ENCODE measurements around the gene NOTCH2. TPM values are rescaled to one million over a fixed set of nuclear protein-coding genes. Genes with fewer than 3 reads are reported as not detected.
"Not testable (repeated sequence)": the region's sequence is repeated elsewhere in the genome, so short reads cannot be mapped to it uniquely, and the experiment has no call there.

Gene NOTCH2
- 100 to 1,000 TPM; 106 to 148 (median 123) TPM for total RNA-seq

- TF ChIP-seq POLR2AphosphoS5 (IDR thresholded peaks at IDR 0.05), result peak in 1 of 3 donors; percentile 43
- intact Hi-C loops (cut with DNase I; ENCODE audit: low total_unique reads); H3K9me3 ChIP-seq; H3K27me3 ChIP-seq; H3K36me3 ChIP-seq; H3K4me1 ChIP-seq: not testable (repeated sequence)
- Histone ChIP-seq H3K27ac (peak within 1 kb of the TSS; percentile 90 to 95), H3K4me3 (peak within 1 kb of the TSS; percentile 63 to 86 (median 66))
- peak; percentile 53 to 64 for DNase-seq (ENCODE audit: low spot score in 2 of 2)
These were observed at the start of gene NOTCH2 for GRCh38 chr1:120069067-120069919. Gene NOTCH2, minus strand, starts transcription at chr1:120069662. Its CDS starts 256 bp downstream, at chr1:120069406.

DNA sequence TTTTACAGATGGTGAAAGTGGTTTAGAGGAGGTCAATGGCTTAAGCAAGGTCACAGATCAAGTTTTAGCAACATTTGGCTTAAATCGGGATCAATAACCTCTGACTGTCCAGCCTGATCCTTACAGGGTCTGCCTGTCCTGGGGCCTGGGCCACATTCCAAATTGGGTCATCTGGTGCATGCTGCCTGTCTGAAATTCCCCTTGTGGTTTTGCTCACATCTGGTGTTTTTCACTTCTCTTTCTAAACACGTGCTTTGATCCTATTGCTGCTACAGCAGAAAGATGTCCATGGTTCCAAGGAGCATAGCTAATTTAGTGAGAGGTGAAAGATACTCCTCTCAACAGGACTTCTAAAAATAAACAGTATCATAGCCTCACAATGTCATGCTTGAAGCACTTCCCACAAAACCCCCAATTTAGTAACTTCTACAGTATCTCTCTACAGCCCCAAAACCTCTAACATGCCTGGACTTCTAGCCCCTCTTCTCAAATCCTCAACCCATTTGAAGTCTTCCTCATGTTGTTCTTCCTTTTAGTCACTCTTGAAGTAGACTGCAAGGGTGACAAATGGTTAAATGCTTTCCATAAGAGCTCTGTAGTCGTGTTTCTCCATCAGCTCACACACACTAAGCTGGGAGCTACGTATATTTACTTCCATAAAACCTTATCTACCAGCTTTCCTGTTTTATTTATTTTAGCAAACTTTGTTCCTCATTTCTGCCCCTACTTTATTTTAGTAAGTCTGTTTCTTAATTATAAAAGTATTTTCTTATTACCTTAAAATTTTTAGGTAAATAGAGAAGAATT, 48.1 kb upstream of the NOTCH2 start:
- H3K27ac ChIP-seq; H3K4me3 ChIP-seq; H3K4me1 ChIP-seq; H3K27me3 ChIP-seq; H3K9me3 ChIP-seq; H3K36me3 ChIP-seq; intact Hi-C loops (cut with DNase I; ENCODE audit: low total_unique reads): not testable (repeated sequence)
- peak in 1 of 2 donors; percentile 40 for DNase-seq (ENCODE audit: low spot score in 2 of 2)

GRCh38 chr1:120116094-120116493, 46.6 kb upstream of the NOTCH2 start:
- H3K4me3 ChIP-seq; intact Hi-C loops (cut with DNase I; ENCODE audit: low total_unique reads); H3K9me3 ChIP-seq; H3K27me3 ChIP-seq; H3K27ac ChIP-seq; H3K4me1 ChIP-seq; H3K36me3 ChIP-seq; DNase-seq (ENCODE audit: low spot score in 2 of 2): not testable (repeated sequence)

GRCh38 chr1:120113134-120113533, 43.7 kb upstream of the NOTCH2 start:
- H3K27ac ChIP-seq; H3K27me3 ChIP-seq; H3K36me3 ChIP-seq; H3K9me3 ChIP-seq; H3K4me1 ChIP-seq; H3K4me3 ChIP-seq; intact Hi-C loops (cut with DNase I; ENCODE audit: low total_unique reads); DNase-seq (ENCODE audit: low spot score in 2 of 2): not testable (repeated sequence)

- H3K9me3 ChIP-seq; H3K4me1 ChIP-seq; H3K27me3 ChIP-seq; DNase-seq (ENCODE audit: low spot score in 2 of 2); intact Hi-C loops (cut with DNase I; ENCODE audit: low total_unique reads); H3K27ac ChIP-seq; H3K4me3 ChIP-seq; H3K36me3 ChIP-seq: not testable (repeated sequence)
These were observed 42.8 kb upstream of the NOTCH2 start for GRCh38 chr1:120112212-120112611.

- H3K27me3 ChIP-seq; H3K9me3 ChIP-seq; DNase-seq (ENCODE audit: low spot score in 2 of 2); H3K27ac ChIP-seq; intact Hi-C loops (cut with DNase I; ENCODE audit: low total_unique reads); H3K4me3 ChIP-seq; H3K4me1 ChIP-seq; H3K36me3 ChIP-seq: not testable (repeated sequence)
These were observed 42.3 kb upstream of the NOTCH2 start for GRCh38 chr1:120111771-120112170.

GRCh38 chr1:120111008-120111407, 41.5 kb upstream of the NOTCH2 start:
- DNase-seq (ENCODE audit: low spot score in 2 of 2); intact Hi-C loops (cut with DNase I; ENCODE audit: low total_unique reads); H3K9me3 ChIP-seq; H3K4me3 ChIP-seq; H3K27me3 ChIP-seq; H3K36me3 ChIP-seq; H3K27ac ChIP-seq; H3K4me1 ChIP-seq: not testable (repeated sequence)

- H3K4me1 ChIP-seq; H3K36me3 ChIP-seq; DNase-seq (ENCODE audit: low spot score in 2 of 2); intact Hi-C loops (cut with DNase I; ENCODE audit: low total_unique reads); H3K9me3 ChIP-seq; H3K4me3 ChIP-seq; H3K27ac ChIP-seq; H3K27me3 ChIP-seq: not testable (repeated sequence)
These were observed 40.2 kb upstream of the NOTCH2 start for GRCh38 chr1:120109656-120110055.

DNA sequence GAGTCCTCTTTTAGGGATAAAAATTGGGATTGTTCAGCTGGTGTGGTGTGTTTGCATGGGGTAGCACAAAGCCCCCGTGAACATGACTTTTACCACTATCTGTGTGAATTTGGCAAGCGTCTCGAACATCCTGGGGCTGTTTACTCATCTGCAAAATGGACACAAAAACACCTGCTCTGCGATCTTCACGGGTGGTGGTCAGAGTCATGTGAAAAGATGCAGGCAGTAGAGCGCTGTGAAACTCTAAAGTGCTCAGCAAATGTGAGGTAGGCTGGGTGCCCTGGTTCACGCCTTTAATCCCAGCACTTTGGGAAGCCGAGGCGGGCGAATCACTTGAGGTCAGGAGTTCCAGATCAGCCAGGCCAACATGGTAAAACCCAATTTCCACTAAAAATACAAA, 39.7 kb upstream of the NOTCH2 start:
- H3K36me3 ChIP-seq; intact Hi-C loops (cut with DNase I; ENCODE audit: low total_unique reads); DNase-seq (ENCODE audit: low spot score in 2 of 2); H3K27me3 ChIP-seq; H3K9me3 ChIP-seq; H3K4me1 ChIP-seq; H3K4me3 ChIP-seq; H3K27ac ChIP-seq: not testable (repeated sequence)

DNA sequence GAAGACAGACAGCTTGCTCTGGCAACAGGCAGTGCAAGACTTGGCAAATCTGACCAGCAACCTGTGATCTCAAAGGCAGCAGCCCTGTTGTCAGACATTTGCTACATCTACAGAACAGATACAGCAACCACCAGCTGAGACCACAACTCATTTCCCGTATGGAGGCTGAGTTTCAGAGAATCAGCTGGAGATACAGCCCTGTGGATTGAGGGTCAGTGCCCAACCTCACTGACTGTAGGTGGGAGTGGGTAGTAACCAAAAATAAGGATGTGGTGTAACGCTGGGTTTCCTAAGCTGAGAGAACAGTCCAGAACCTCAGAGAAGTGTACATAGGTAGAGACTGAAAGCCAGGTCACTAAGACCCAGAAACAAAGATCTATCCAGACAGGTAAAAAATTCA, 35.8 kb upstream of the NOTCH2 start:
- H3K27me3 ChIP-seq; DNase-seq (ENCODE audit: low spot score in 2 of 2); H3K4me1 ChIP-seq; H3K27ac ChIP-seq; H3K36me3 ChIP-seq; H3K4me3 ChIP-seq; H3K9me3 ChIP-seq; intact Hi-C loops (cut with DNase I; ENCODE audit: low total_unique reads): not testable (repeated sequence)

- H3K36me3 ChIP-seq; DNase-seq (ENCODE audit: low spot score in 2 of 2); intact Hi-C loops (cut with DNase I; ENCODE audit: low total_unique reads); H3K4me1 ChIP-seq; H3K27me3 ChIP-seq; H3K4me3 ChIP-seq; H3K27ac ChIP-seq; H3K9me3 ChIP-seq: not testable (repeated sequence)
These were observed 34.3 kb upstream of the NOTCH2 start for GRCh38 chr1:120103768-120104167.

- H3K4me1 ChIP-seq; H3K4me3 ChIP-seq; H3K27ac ChIP-seq; H3K36me3 ChIP-seq; intact Hi-C loops (cut with DNase I; ENCODE audit: low total_unique reads); DNase-seq (ENCODE audit: low spot score in 2 of 2); H3K27me3 ChIP-seq; H3K9me3 ChIP-seq: not testable (repeated sequence)
These were observed 32.1 kb upstream of the NOTCH2 start for GRCh38 chr1:120101593-120101992.

GRCh38 chr1:120100590-120100989, 31.1 kb upstream of the NOTCH2 start:
- H3K36me3 ChIP-seq; DNase-seq (ENCODE audit: low spot score in 2 of 2); H3K9me3 ChIP-seq; H3K27me3 ChIP-seq; H3K4me1 ChIP-seq; intact Hi-C loops (cut with DNase I; ENCODE audit: low total_unique reads); H3K4me3 ChIP-seq; H3K27ac ChIP-seq: not testable (repeated sequence)

Measured in breast epithelium (tissue), 4 donors.